ENCODE results near the gene HMGA1. TPM values are rescaled to one million over a fixed set of nuclear protein-coding genes. Genes with fewer than 3 reads are reported as not detected.

The HMGA1 gene
- total RNA-seq, 4 donors from 2014 or later: 23.2 to 112 (median 63.2) TPM

DNA sequence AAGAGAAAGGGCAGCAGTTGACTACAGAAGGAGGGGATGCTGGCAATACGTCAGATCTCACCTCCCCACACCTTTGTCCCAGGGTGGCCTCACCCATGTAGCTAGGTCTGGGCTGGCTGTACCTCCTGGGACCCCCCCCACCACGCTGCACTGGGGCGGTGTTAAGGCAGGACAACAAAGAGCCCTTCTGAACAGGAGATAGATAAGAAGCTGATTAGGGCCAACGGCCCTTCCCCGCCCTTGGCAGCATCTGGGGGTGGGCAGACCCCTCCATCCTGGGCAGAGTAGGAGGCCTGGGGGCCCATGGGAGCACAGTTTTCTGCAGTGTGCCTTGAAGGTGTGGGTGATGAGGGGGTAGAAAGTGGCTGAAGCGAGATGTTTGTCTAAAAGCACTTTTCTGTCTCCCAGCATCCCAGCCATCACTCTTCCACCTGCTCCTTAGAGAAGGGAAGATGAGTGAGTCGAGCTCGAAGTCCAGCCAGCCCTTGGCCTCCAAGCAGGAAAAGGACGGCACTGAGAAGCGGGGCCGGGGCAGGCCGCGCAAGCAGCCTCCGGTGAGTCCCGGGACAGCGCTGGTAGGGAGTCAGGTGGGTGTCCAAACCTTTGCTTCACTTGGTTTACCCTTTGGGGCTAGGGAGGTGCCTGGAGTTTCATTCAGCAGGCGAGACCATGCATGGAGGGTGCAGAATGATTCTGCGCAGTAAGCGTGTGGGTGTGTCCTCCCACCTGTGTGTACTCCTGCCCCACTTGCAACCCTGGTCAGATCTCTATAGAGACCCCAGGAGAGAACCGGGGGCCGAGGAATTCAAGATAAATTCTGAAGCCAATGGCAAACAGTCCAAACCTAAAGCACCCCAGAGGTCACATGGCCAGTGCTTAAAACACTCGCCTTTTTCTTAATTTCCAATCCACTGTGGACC is 3.9 kb downstream of the HMGA1 start:
- no peaks in the 10 kb centered on the region for H3K36me3 ChIP-seq
- H3K4me3 ChIP-seq: no peak overlapping the region
- no peaks in the 10 kb centered on the region for H3K9me3 ChIP-seq
- DNase-seq: no peak
- TF ChIP-seq POLR2AphosphoS5 (IDR thresholded peaks at IDR 0.05): no peak
- in situ Hi-C loops (cut with MboI; ENCODE audit: low pct_ligation_motif_present in 1 of 4, low pct_unique_long_range_greater_than_20kb in 1 of 4, low sequenced_read_pairs in 3 of 4) (loop anchor here in 1 of 4 donors (10.0 kb wide), 1 partner anchor 174 kb away; no protein-coding TSS in a partner anchor), intact Hi-C loops (cut with DNase I; ENCODE audit: low total_unique reads) (loop anchor here (10.0 kb wide), 1 partner anchor 174 kb away; no protein-coding TSS in a partner anchor)
- WGBS, 2 donors (ENCODE audit: low coverage in 1 of 2): 67 to 68% methylated on average over 3 to 22 of the region's 22 CpGs
- H3K4me1 ChIP-seq: peaks cover 10 to 44% (median 35%) of the 10 kb centered on the region in 4 donors
- H3K27me3 ChIP-seq: no peaks in the 10 kb centered on the region
- no peak overlapping the region for H3K27ac ChIP-seq

GRCh38 chr6:34241351-34242215 is 4.9 kb downstream of the HMGA1 start:
- WGBS, 2 donors (ENCODE audit: low coverage in 1 of 2): 88 to 93% methylated on average over 3 to 13 of the region's 13 CpGs
- DNase-seq: no peak
- Histone ChIP-seq H3K4me3 (no peak overlapping the region), H3K9me3 (no peaks in the 10 kb centered on the region), H3K27me3 (no peaks in the 10 kb centered on the region), H3K27ac (no peak overlapping the region), H3K4me1 (peaks cover 10 to 35% (median 29%) of the 10 kb centered on the region in 4 donors), H3K36me3 (no peaks in the 10 kb centered on the region)
- intact Hi-C loops (cut with DNase I; ENCODE audit: low total_unique reads) (loop anchor here (10.0 kb wide), 1 partner anchor 173 kb away; no protein-coding TSS in a partner anchor), in situ Hi-C loops (cut with MboI; ENCODE audit: low pct_ligation_motif_present in 1 of 4, low pct_unique_long_range_greater_than_20kb in 1 of 4, low sequenced_read_pairs in 3 of 4) (loop anchor here in 1 of 4 donors (10.0 kb wide), 1 partner anchor 173 kb away; no protein-coding TSS in a partner anchor)
- TF ChIP-seq EP300 (IDR thresholded peaks at IDR 0.05; ENCODE audit: low read depth): no peak
- TF ChIP-seq CTCF (IDR thresholded peaks at IDR 0.05): no peak
- no peak for TF ChIP-seq POLR2A (IDR thresholded peaks at IDR 0.05)
- no peak for TF ChIP-seq POLR2AphosphoS5 (IDR thresholded peaks at IDR 0.05)

DNA sequence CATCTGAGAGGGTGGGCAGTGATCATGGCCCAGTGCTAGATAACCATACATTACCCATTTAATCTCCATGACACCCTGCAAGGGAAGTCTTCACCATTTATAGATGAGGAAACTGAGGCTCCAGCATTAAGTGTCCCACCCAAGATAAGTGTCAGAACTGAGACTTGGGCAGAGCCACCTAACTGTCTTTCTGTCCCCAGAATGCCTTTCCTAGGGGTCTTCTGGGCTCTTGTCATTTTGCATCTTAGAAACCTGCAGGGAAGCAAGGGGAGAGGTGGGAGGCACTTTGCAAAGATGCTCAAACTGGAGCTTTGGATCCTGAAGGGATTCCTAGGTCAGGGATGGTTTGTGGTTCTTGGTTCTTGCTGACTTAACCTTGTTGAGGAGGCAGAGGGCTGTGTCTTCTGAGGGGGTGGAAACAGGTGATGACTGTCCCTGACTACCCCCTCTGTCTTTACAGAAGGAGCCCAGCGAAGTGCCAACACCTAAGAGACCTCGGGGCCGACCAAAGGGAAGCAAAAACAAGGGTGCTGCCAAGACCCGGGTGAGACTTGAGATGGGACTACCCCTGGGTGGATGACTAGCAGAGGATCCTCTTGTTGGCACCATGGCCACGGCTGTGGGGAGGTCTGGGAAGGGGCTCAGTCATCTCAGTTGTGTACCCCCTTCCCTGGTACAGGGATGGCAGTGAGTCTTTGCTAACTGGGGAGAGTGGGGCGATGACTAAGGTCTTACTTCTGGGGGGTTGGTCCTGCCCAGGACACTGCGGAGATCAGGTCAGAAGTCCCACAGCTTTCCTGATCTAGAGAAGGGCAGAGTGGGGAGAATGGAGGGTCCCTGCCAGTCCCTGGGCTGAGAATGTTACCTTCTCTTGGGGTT is 5.8 kb downstream of the HMGA1 start:
- in situ Hi-C loops (cut with MboI; ENCODE audit: low pct_ligation_motif_present in 1 of 4, low pct_unique_long_range_greater_than_20kb in 1 of 4, low sequenced_read_pairs in 3 of 4): loop anchor here in 1 of 4 donors (10.0 kb wide), 1 partner anchor 172 kb away; no protein-coding TSS in a partner anchor

More for the DNA sequence above, 5.8 kb downstream of the HMGA1 start:
- Histone ChIP-seq H3K27me3 (no peaks in the 10 kb centered on the region), H3K4me3 (no peak overlapping the region), H3K27ac (no peak overlapping the region), H3K36me3 (no peaks in the 10 kb centered on the region), H3K9me3 (no peaks in the 10 kb centered on the region), H3K4me1 (peaks cover 10 to 35% (median 29%) of the 10 kb centered on the region in 4 donors)
- no peak for DNase-seq
- intact Hi-C loops (cut with DNase I; ENCODE audit: low total_unique reads): loop anchor here (10.0 kb wide), 1 partner anchor 172 kb away; no protein-coding TSS in a partner anchor
- WGBS, 2 donors (ENCODE audit: low coverage in 1 of 2): 84% methylated on average over 7 of the region's 7 CpGs; no CpG with 5 or more reads in 1 of the 2 donors
- TF ChIP-seq POLR2A (IDR thresholded peaks at IDR 0.05): no peak
- TF ChIP-seq POLR2AphosphoS5 (IDR thresholded peaks at IDR 0.05): no peak
- no peak for TF ChIP-seq EP300 (IDR thresholded peaks at IDR 0.05; ENCODE audit: low read depth)
- no peak for TF ChIP-seq CTCF (IDR thresholded peaks at IDR 0.05)
